GM12873 (cell line): Measurements from ENCODE around the gene TTN.

Experiments
- CTCF ChIP-seq: IDR thresholded peaks from 2 replicates; pipeline ENCODE4 v1.5.1; 2012; ENCODE audit warnings: low read depth, mild to moderate bottlenecking, moderate library complexity, low read length, control low read depth; ENCODE audit not compliant: insufficient read depth; ENCODE audit errors: missing control alignments

The TTN gene

GRCh38 chr2:178491612-178492011 is 315.6 kb downstream of the TTN start:
- no peak for TF ChIP-seq CTCF

GRCh38 chr2:178485356-178485755 is 321.9 kb downstream of the TTN start:
- TF ChIP-seq CTCF: no peak

GRCh38 chr2:178484245-178485041 is 322.8 kb downstream of the TTN start:
- TF ChIP-seq CTCF: no peak

GRCh38 chr2:178482437-178482836 is 324.8 kb downstream of the TTN start:
- no peak for TF ChIP-seq CTCF

- no peak for TF ChIP-seq CTCF
These were observed 326.7 kb downstream of the TTN start, which contains the start of gene PLEKHA3 for GRCh38 chr2:178480227-178481181. TSS of gene PLEKHA3 (plus strand) at chr2:178480457. CDS start at chr2:178480870, 413 bp downstream.

GRCh38 chr2:178479758-178480226 is 327.4 kb downstream of the TTN start:
- no peak for TF ChIP-seq CTCF

- TF ChIP-seq CTCF: no peak
These were observed 328.0 kb downstream of the TTN start for GRCh38 chr2:178479275-178479616.
